Stimulated activated CD4-positive, alpha-beta T cell treated with anti-CD3 and anti-CD28 coated beads, Interleukin-1b, Interleukin-23, amount 100 ng/mL, for 24 hours (primary cell): ENCODE results near the gene CCL1.
"Not testable (repeated sequence)": the region's sequence is repeated elsewhere in the genome, so short reads cannot be mapped to it uniquely, and the experiment has no call there.

Source experiments
- DNase-seq, 4 experiments: peaks; one replicate each; pipeline ENCODE4 v3.0.0-alpha.2; 2020; ENCODE audit warnings: low read depth in 4 of 4, low spot score in 1 of 4

The CCL1 gene

DNA sequence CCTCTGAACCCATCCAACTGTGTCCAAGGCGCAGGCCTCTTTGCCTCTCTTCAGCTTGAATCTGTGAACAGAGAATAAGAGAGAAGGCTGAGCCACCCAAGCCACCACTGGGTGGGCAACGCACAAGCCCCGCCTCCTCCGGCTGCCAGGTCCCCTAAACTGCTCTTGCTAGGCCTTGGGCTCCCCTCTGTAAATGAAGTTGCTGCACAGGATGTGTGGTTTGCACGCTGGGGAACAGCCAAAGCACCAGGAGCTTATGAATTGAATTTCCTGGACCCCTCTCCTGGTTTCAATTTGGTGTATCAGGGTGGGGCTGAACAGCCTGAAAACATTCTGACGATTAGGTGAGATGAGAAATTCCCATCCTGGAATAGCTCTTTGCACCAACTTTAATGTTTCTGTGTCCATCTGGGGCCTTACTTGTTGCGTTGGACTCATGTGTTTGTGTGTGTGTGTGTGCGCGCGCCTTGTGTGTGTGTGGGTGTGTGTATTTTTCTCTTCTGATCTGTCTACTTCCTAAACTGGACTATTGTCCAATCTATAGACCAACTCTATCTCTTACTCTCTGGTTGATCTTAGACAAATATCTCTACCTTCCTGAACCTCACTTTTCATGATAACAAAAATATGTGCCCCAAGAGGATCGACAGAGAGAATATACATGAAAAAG is 2.3 kb downstream of the CCL1 start:
- DNase-seq = no peak

DNA sequence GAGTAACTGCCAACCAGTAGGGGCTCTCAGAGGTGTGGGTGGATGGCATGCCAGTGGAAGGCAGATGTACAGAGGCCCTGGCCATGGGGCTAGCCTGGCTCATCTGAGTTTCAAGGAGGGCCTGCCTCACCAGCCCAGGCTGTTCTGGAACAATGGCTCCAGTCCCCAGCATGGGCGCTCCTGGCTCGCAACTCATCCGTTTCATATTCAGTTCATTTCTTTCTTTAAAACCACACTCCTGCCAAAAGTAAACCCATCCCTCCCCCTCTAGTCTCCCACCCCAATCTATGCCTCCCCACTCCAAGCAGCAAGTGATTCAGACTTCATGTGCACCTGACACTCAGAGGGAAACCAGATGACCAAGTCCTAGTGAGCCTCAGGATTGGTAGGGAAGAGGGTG is 4.4 kb downstream of the CCL1 start:
- no peak for DNase-seq

DNA sequence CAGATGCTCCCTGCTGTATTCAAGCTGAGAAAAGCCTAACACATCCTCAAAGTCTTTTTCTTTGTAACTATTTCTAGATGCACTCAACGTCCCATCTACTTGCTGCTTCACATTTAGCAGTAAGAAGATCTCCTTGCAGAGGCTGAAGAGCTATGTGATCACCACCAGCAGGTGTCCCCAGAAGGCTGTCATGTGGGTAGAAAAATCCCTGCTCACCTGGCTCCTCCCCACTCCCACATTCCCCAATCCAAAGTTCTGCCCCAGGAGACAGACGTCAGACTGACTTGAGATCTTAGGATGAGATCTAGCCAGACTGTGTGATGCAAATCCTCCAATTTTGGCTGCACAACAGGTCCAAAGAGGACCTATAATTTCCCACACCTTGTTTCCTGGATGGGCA is 5.6 kb downstream of the CCL1 start:
- DNase-seq = no peak

DNA sequence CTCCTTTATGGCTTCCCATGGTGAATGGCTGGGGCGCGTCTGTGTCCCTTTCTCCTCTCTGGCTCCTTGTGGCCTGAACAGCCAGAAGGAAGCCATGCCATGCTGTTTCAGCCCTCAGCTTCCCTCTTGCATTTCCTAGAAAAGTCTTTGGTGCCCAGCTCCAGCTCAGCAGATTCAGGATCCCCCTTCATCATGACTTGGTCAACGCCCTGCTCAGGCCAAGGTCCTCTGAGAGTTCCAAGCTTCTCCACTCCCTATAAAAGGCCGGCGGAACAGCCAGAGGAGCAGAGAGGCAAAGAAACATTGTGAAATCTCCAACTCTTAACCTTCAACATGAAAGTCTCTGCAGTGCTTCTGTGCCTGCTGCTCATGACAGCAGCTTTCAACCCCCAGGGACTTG is 6.8 kb downstream of the CCL1 start, which contains the start of gene CCL13:
TSS of gene CCL13 (plus strand) at position 287 of the 400 bp plus-strand sequence. CDS start at position 334, 47 bp downstream.
- no peak for DNase-seq

DNA sequence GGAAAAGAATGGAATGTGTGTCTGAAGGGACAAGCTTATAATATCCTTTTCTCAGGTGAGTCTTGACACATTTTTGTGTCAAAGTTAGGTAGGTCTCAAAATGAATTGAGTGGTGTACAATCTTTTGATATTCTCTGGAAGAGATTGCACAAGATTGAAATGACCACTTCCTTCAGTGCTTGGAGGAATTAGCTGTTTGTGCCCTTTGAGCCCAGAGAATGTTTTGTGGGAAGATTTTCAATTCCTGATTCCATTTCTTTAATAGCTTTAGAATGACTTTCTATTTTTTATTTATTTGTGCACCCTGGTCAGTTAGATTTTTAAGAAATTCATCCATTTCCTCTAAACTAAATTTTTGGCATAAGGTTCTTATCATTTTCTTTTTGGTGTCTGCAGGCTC is 8.4 kb downstream of the CCL1 start:
- DNase-seq = no peak

DNA sequence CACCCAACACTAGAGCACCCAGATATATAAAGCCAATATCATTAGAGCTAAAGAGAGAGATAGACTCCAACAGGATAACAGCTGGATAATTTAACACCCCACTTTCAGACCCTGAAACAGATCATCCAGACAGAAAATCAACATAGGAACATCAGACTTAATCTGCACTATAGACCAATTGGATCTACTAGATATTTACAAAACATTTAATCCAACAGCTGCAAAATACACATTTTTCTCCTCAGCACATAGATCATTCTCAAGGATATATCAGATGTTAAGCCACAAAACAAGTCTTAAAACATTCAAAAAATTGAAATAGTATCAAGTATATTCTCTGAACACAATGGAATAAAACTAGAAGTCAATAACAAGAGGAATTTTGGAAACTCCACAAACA is 10.8 kb downstream of the CCL1 start:
- no peak for DNase-seq

DNA sequence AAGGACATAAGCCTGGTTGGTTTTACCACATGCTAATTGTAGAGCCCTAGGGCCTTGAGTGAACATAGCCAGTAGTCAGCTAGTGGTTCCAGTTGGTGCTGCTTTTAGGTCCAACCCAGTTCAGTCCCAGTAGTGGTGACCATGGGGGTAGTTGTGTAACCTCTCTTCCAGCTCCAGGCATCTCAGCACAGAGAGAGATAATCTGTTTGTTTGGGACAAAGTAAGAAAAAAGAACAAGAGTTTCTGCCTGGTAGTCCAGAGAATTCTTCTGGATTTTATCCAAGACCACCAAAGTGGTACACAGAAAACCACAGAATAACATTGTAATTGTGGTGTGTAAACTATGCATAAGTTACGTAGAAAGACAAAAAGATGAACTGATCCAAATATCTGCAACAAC is 11.9 kb downstream of the CCL1 start:
- DNase-seq = no peak

DNA sequence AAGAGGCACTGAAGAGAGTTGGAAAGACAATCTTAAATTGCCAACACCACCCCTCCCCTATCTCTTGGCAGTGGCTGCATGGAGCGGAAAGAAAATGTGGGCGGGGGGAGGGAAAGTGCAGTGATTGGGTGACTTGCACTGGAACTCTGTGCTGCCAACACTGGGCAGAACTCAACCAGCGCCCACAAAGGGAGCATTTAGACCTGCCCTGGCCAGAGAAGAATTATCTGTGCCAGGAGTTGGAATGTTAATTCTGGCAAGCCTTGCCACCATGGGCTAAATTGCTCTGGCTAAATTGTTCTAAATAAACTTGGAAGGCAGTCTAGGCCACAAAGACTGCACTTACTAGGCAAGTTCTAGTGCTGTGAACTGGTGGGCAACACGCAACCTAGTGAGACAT is 13.3 kb downstream of the CCL1 start:
- DNase-seq = no peak

DNA sequence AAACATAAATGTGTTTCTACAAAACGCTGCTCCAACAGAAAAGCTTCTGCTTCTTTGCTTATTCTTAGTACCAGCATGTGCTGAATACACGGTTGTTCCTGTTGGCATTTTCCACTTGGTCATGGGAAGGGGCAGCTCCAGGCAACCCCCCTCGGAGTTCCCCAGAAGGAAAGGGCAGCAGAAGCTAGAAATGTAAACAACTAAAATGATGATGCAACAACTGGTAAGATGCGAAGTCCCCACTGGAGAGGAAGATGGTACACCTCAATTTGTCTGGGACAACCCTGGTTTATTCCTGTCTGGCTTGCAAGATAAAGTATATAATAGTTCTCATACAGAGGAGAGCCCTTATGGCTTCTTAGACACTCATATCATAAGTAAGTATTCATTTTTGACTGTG is 16.0 kb downstream of the CCL1 start:
- no peak for DNase-seq

DNA sequence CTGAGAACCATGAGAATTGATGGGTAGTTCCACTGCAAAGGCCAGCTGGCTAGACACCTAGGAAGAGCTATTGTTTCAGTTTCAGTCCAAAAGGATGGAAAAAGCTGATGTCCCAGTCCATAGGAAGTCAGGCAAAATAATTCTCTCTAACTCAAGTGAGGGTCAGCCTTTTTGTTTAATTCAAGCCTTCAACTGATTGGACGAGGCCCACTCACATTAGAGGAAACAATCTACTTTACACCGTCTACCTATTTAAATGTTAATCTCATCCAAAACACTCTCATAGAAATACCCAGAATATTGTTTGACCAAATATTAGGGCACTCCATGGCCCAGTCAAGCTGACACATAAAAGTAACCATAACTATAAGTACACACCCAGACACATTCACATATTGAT is 21.1 kb downstream of the CCL1 start:
- DNase-seq = no peak

DNA sequence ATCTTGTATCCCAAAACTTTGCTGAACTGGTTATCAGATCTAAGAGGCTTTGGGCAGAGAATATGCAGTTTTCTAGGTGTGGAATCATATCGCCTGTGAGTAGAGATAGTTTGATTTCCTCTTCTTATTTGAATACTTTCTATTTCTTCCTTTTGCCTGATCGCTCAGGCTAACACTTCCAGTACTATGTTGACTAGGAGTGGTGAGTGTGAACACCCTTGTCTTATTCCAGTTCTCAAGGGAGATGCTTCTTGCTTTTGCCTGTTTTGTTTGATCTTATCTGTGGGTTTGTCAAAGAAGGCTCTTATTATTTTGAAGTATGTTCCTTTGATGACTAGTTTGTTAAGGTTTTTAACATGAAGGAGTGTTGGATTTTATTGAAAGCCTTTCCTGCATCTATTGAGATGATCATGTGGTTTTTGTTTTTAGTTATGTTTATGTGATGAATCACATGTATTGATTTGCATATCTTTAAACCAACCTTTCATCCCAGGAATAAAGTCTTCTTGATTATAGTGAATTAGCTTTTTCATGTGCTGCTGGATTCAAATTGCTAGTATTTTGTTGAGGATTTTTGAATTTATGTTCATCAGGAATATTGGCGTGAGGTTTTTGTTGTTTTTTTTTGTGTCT is 23.8 kb downstream of the CCL1 start:
- DNase-seq = no peak

DNA sequence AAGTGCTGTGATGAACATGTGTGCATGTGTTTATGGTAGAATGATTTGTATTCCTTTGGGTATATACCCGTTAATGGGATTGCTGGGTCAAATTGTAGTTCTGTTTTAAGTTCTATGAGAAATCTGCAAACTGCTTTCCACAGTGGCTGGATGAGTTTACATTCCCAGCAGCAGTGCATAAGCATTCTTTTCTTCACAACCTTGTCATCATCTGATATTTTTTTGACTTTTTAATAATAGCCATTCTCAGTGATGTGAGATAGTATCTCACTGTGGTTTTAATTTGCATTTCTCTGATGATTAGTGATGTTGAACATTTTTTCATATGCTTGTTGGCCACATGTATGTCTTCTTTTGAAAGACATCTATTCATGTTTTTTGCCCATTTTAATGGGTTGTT is 25.3 kb downstream of the CCL1 start:
- no peak for DNase-seq

DNA sequence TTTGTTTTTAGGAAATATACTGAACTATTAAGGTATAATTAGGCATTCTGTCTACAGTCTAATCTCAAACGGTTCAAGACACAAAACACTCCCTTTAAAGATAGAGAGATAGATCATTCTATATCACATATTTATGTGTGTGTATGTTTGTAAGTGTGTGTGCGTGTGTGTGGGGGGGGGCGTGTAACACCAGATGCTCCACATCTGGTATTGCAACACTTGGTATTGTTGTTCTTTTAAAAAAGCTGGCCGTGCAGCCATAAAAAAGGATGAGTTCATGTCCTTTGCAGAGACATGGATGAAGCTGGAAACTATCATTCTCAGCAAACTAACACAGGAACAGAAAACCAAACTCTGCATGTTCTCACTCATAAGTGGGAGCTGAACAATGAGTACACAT is 35.5 kb downstream of the CCL1 start:
- not testable (repeated sequence) for DNase-seq

DNA sequence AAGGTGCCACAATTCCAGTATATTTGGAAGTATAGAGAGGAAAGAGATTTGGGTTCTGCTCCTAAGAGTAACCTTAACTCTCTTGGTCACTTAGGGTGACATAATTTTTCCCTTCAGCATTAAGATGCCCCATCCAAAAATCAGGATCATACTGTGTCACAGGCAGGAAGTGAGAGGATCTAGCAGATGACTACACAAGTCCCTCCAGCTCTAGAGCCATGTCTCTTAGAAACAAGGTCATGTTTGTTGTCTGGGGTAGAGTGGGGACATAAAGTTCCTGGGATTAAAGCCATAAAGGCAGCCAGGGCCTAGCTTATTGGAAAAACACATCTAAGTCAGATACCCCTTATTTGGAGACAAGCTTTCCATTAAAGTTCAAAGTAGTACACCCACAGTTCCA is 41.1 kb downstream of the CCL1 start:
- no peak for DNase-seq

DNA sequence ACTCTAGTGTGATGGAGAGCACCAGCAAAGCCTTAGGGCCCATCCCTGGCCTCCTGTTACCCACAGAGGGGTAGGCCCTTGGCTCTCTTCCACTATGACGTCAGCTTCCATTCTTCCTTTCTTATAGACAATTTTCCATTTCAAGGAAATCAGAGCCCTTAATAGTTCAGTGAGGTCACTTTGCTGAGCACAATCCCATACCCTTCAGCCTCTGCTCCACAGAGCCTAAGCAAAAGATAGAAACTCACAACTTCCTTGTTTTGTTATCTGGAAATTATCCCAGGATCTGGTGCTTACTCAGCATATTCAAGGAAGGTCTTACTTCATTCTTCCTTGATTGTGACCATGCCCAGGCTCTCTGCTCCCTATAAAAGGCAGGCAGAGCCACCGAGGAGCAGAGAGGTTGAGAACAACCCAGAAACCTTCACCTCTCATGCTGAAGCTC is 44.0 kb downstream of the CCL1 start, which contains the start of gene CCL8:
TSS of gene CCL8 (plus strand) at position 397 of the 445 bp plus-strand sequence. CDS start 67 bp downstream, outside the sequence.
- no peak for DNase-seq

DNA sequence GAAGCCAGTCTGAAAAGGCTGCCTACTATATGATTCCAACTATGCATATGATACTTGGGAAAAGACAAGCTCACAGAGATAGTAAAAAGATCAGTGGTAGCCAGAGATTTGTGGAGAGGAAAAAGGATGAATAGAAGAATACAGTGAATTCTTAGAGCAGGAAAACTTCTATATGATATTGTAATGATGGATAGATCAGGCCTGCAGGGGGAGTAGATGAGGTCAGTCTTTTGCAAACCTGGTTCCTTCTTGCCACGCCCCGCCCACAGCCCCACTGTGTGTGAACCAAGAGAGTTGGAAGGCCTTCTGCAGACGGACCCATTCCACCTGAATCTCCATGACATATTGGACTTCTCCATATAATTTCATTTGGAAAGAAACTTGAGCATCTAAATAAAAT is 44.6 kb downstream of the CCL1 start:
- DNase-seq = no peak

DNA sequence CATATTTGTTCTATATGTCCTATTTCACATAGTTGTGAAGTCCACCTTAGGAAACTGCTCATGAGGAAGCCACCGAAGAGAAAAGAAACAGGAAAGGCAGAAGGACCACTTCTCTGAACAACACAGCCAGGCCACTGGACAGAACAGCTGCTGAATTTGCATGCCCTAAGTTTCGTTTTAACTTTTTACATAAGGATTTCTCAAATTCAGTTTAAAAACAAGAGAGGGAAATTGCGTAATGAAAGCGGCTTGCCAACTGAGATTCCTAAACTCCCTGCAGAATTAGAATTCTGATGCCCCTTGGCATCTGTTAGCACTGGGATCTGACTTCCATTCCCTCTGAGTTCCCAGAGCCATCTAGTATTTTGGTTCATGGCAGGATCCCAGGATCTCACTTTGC is 48.8 kb downstream of the CCL1 start:
- no peak for DNase-seq

DNA sequence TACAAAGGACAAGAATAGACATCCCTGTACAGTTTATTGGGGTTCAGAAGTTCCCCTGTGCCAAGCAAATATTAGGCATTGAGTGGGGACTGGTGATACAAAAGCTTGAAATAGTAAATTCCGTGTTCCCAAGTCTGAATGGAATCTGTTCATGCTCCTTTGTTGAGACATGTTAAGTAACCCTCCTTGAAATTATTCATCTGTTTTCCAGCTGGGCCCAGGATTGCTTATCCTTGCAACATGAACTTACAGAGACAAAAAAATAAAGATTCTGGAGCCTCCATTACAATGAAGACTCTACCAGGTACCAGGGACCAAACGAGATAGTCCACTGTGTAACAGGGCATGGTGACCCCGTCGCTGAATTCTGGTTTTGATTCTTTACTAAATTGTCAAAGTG is 49.9 kb downstream of the CCL1 start:
- no peak for DNase-seq

DNA sequence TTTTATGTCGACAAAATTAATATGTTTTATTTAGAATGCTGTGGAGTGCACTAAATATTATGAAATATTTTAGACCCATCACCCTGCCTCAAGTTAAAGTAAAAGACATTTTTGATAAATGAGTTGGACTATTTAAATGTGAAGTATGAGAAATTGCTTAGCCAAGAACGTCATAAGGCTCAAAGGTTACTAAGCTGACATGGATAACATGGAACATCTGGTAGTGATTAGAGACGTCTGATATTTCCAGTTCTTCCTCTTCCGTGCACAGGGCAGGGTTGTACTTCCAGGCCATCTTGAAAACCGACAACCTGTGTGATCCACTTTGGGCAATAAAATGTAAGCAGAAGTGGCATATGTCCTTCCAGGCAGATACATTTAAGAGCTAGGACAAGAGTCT is 51.0 kb downstream of the CCL1 start:
- DNase-seq = no peak

DNA sequence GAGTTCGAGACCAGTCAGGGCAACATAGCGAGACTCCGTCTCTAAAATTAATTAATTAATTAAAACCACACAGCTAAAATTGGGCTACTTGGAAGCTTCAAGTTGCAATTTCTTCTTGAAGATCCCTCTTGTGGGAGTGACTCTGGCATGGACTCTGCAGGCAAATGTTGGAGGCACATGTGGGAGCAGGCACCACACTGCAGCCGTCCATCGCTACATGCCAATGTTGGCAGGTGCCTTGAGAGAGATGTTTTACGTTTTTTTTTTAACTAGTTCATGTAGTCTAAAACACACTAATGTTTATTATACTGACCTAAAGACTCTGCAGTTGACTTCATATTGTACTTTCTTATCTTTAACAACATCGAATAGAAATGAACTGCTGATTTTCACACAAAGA is 51.7 kb downstream of the CCL1 start:
- no peak for DNase-seq
